ENCODE results near the gene RASL10A.

The RASL10A gene

GRCh38 chr22:29323641-29324040, 8.1 kb upstream of the RASL10A start:
- DNase-seq (ENCODE audit: low read depth in 3 of 3): no peak

DNA sequence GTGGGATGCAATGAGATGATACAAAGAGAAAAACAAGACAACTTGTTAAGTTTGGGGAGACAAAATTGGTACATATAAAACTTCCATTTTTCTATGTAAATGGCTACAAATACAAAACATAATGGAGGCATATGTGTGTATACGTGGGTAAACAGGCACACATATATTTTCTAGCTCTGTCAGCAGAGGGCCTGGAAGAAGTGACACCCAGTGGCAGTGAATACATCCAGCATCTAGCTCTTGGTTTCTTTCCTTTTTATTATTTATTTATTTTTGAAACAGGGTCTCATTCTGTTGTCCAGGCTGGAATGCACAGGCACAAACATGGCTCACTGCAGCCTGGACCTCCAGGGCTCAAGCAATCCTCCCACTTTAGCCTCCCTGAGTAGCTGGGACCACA, 5.0 kb upstream of the RASL10A start:
- DNase-seq (ENCODE audit: low read depth in 3 of 3): no peak

- DNase-seq (ENCODE audit: low read depth in 3 of 3): no peak
Observed at GRCh38 chr22:29319072-29319471, 3.6 kb upstream of the RASL10A start.

DNA sequence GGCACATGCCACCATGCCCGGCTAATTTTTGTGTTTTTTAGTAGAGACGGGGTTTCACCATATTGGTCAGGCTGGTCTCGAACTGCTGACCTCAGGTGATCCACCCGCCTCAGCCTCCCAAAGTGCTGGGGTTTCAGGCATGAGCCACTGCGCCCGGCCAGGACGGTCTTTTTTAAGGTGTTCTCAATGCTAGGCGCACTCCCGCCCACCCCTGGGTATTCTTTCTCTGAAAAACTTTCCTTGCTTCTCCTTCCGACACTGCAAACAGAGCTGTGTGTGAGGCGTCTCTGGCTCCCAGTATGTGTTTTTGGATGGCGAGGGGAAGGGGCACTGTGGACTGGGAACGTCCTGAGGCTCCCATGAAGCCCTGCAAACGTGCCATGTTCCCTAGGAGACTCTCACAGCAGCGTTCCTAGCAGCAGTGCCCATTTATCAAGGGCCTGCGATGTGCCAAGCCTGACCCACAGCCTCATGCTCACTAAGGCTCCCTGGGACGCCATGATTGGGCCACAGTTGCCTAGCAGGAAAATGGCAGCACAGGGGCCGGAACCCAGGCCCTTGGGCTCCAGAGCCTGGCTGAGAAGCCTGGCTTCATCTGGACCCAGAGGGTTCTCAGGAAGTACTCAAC, 2.4 kb upstream of the RASL10A start:
- no peak for DNase-seq (ENCODE audit: low read depth in 3 of 3)

DNA sequence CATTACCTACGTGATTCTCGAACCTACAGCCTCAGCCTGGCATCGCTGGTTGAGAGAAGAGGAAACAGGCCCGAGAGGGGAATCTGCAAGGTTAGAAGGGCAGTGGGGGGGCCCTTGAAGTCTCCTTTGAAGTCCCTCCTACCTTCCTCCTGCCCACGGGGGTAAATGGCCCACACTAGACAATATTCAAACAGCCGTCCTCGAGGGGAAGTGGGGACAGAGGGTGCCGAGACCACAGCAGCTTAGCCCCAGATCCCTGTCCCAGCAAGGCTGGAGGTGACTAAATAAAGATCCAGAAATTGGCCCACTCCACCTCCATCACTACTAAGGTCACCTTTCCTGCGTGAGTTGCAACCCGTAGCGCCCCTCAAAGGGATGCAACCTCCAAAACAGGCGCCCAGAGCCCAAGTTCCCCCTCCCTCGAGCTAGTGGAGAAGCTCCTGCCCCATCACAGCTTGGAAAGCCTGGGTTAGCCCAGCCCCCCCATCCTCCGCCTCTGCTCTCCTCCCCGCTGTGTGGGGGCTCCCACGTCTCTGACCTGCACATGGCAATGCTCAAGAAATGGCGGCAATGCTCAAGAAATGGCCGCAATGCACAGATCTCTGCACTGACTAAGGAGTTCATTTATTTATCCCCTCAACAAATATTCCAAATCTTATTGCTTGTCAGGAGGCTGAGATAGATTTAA, 788 bp upstream of the RASL10A start:
- DNase-seq (ENCODE audit: low read depth in 3 of 3): no peak

DNA sequence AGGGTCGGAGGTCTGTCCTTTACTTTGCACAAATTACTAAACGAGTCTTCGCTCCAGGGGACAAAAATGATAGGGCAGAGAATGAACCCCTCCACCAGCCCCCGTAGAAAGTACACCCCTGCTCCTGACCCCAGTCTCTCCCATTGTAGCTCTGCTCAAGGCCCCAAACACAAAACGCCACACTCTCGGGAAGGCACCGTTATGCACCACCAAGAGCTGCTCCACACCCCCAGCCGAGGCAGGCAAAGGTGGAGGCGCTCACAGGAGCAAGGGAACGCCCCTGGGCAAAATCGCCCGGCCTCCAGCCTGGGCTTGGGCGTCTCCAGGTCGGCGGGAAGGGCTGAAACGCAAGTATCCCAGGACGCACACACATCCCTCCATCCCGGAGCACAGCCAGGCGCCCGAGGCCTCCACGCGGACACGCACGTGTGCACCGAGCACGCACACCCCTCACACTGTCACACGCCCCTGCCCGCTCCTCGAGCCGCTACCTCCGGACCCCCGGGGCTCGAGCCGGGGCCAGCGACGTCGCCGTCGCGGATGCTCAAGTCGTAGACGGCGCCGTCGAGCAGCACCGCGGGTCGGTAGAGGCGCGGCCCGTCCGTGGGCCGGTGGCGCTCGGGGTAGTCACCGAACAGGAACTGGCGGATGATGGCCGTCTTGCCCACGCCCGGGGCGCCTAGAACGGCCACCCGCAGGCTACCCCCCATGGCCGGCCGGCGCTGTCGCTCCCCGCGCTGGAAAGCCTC, 786 bp downstream of the RASL10A start:
- no peak for DNase-seq (ENCODE audit: low read depth in 3 of 3)

DNA sequence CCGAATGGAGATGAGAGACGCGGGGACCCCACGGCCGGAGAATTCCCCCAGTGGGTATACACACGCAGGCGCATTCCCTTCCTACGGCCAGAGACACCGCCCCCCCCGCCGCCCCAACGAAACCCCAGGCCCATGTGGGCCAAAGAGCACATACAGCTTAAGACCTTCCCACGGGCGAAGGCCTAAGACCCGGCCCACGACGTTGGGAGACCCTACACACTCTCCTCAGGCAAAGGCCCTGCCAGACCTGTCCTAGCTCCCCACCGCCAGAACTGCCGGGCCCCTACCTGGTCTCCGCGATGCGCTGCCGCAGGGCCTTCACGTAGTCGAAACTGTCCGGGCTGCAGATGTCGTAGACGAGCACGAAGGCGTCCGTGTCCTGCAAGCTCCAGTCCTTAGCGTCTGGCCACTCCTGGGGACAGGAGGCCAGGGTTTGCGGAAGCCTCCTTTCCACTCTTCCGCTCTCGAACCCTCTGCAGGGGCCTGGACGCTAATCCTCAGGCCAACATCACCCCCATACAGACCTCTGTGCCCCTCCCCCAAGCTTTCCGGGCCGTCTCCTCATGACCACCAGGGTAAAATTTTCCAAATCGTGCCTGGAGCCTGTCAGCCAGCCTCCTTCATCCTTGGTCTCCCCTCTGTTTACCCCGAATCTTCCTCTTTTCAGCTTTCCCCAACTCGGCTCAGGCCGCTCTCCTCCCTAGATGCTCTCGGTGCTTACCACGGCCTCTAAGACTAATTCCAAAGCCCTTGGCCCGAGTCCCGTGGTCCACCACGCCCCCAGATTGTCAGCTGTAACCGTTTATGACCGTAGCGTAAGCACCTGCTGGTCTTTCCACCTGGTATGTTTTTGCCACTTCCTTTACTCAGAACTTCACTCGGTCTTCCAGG, 1.7 kb downstream of the RASL10A start:
- no peak for DNase-seq (ENCODE audit: low read depth in 3 of 3)

- no peak for DNase-seq (ENCODE audit: low read depth in 3 of 3)
Observed at GRCh38 chr22:29313126-29313575, 2.3 kb downstream of the RASL10A start.

DNA sequence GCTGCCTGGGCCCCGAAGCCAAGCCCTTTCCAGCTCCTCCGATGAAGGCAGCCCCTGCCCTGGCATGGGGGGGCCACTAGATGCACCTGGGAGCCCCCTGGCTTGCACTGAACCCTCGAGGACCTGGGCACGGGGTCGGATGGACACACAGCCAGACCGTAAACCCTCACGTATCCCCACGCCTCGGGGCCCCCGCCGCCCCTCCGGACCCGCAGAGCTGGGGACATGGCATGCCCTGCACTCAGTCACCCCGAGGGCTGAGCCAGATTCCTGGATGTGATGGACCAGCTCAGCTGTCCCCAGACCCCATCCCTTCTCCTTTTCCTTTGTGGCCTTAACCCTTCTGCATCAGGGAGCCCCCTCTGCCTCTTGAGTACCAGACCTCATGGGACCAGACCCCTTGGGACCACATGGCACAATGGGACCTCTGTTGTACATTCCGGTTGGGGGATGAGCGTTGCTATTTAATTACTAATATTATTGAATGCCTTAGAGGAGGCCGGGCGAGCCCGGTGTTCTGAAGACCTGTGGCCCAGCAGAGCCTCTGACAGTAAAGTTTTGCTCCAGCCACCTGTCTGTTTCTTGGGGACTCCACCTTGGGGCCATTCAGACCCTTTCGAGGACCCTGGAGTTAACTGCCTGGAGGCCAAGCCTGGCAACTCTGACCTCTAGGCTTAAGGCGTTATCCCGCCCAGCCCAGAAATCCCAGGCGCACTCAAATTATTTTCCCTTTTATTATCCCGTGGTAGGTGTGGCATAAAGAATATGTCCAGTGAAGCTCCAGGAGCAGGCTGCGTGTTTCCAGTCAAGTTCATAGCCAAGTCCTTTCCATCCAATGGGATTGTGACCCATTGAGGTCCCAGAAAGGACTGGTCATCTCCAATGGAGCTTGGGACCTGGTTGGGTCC, 3.0 kb downstream of the RASL10A start:
- DNase-seq (ENCODE audit: low read depth in 3 of 3): no peak

GRCh38 chr22:29311464-29312217, 3.9 kb downstream of the RASL10A start:
- DNase-seq (ENCODE audit: low read depth in 3 of 3): no peak

GRCh38 chr22:29310863-29311339, 4.6 kb downstream of the RASL10A start:
- DNase-seq (ENCODE audit: low read depth in 3 of 3): peak in 2 of 3 experiments; percentile 46 to 48

- no peak for DNase-seq (ENCODE audit: low read depth in 3 of 3)
Observed at GRCh38 chr22:29310065-29310862, 5.2 kb downstream of the RASL10A start.

- no peak for DNase-seq (ENCODE audit: low read depth in 3 of 3)
Observed at GRCh38 chr22:29309332-29310064, 6.0 kb downstream of the RASL10A start.

- no peak for DNase-seq (ENCODE audit: low read depth in 3 of 3)
Observed at GRCh38 chr22:29308791-29309262, 6.7 kb downstream of the RASL10A start.

DNA sequence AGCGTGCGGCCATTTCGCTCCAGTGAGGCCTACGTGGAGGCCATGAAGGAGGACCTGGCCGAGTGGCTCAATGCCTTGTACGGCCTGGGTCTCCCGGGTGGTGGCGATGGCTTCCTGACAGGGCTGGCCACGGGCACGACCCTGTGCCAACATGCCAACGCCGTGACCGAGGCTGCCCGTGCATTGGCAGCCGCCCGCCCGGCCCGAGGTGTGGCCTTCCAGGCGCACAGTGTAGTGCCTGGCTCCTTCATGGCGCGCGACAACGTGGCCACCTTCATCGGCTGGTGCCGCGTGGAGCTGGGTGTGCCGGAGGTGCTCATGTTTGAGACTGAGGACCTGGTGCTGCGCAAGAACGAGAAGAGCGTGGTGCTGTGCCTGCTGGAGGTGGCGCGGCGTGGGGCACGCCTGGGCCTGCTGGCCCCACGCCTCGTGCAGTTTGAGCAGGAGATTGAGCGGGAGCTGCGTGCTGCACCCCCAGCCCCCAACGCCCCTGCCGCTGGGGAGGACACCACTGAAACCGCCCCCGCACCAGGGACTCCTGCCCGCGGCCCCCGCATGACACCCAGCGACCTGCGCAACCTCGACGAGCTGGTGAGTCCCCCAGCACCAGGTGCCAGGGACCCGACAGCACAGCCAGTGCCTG, 7.2 kb downstream of the RASL10A start:
- DNase-seq (ENCODE audit: low read depth in 3 of 3): no peak

DNA sequence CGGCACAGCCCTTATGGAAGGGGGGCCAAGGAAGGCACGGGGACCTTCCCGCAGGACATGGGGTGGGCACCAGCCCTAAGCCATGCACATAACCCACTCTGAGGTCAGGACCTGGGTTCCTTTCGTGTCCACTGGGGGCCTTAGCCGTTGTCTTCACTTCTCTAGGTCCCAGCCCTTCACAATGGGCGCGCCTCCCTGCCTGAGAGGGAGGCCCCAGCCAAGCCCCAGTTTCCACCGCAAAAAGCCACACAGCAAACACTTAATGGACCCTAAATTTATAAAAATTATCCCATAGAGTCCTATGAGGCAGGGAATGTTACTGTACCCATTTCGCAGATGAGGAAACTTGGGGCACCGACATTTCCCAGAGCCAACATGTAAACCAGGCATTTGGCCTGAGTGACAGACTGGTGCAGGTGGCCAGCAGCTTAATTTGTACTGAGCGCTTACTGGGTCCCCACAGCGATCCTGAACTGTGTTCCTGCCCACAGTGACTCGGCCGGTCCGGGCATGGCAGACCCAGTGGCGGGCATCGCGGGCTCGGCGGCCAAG, 7.8 kb downstream of the RASL10A start:
- no peak for DNase-seq (ENCODE audit: low read depth in 3 of 3)

DNA sequence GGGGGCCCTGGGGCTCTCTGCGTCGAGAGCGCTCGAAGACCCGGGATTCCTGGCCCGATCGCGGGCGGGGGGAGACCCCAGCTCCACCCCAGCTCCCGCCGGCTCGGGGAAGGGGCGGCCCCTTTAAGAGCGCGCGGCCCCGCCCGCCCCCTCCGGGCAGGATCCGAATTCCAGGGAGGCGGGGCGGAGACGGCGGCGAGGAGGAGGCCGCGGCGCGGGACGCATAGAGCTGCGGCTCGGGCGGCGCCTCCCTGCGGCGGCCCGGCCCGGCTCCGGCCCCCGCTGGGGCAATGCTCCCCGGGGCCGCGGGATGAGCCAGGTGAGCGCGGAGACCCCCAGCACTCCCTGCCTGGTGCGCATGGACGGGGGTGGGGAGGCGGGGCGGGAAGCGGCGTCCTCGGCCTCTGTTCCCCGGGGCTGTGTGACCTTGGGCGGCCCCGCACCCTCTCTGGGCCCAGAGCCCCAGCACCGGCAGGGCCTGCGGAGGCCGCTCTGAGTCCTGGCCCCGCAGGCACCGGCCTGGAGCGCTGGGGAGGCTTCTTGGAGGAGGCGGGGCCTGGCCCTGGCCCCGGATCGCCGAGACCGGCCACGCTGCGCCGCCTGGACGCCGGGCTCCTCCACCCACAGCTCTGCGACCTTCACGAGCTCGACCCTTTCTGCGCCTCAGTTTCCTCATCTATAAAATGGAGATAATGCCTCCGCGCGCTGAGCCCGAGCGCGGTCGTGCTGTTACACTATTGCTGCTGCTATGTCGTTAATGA, 8.5 kb downstream of the RASL10A start:
- DNase-seq (ENCODE audit: low read depth in 3 of 3): no peak

Data from stimulated activated CD4-positive, alpha-beta T cell treated with anti-CD3 and anti-CD28 coated beads, TNF-alpha, amount 100 ng/mL, for 4 hours (primary cell).